C4-2B (cell line): Measurements from ENCODE around the gene VRTN.

Experiments used
- H3K27ac ChIP-seq: fragments of 450-650 bp; 2 replicates; pipeline ENCODE4 v1.5.1; 2017
- CTCF ChIP-seq: fragments of 450-650 bp; conservative IDR thresholded peaks from 2 replicates; pipeline ENCODE4 v1.5.1; 2017; ENCODE audit warnings: mild to moderate bottlenecking
- ZFX ChIP-seq: fragments of 450-650 bp; IDR thresholded peaks from 2 replicates; pipeline ENCODE4 v1.6.1; 2017

VRTN gene

DNA sequence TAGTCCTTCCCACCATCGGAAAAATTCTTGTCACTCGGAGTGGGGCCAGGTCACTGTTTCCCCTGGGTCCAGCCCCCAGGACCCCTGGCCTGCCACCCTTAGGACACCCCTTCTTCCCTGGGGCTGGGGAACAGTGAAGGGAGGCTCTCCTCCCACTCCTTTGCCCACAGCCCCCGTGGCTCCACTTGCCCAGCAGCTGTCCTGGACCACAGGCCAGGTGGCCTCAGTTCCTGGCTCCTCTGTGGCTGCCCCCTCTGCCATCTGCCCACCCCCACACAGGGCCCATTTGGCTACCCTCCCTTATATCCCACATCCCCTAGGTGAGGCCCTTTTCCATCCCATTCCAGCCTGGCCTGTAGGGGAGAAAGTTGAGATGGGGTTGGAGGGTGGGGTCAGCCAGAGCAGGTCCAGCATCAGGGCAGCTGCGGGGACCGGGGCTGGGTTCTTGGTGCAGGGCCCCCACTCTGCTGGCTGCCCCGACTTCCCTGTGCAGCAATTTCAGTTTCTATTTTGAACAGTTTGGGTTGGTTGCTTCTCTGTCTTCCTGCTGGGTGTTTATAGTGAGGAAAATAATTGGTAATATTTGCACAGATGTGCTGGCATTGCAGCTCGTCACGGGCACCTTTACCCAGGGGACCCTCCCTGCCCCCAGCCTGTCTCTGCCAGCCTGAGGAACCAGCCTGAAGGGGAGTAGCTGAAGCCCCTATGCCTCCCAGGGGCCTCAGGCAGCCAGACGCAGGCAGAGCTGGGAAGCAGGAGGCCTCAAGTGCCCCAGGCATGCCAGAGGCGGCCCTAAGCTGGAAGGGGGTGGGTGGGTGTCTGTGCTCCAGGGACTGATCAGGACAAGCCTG is 54.4 kb downstream of the VRTN start:
- H3K27ac ChIP-seq: no peak overlapping the region
- TF ChIP-seq ZFX (no peak), CTCF (no peak)

- TF ChIP-seq CTCF: no peak
- no peak for TF ChIP-seq ZFX
- no peak overlapping the region for H3K27ac ChIP-seq
Measured at GRCh38 chr14:74403619-74404417, 55.5 kb downstream of the VRTN start.

DNA sequence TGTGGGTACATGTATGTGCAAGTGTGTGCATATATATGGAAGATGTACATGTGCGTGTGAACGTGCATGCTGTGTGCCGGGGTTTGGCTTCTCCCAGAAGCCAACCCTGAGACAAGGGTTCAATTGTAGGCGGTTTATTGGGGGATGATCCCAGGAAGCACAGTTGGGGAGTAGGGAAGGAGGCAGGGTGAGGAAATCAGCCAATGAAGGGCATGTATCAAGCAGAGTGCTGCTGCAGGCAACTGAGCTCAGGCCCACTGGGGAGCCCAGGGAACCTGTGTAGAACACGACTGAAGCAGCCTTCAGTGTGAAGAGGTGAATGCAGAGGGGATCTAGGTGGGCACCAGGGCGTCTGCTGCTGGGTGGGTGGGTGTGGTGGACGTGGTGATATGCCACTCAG is 56.2 kb downstream of the VRTN start:
- TF ChIP-seq ZFX: no peak
- no peak for TF ChIP-seq CTCF

GRCh38 chr14:74405663-74406062 is 57.4 kb downstream of the VRTN start:
- no peak for TF ChIP-seq CTCF
- TF ChIP-seq ZFX: no peak
- no peak overlapping the region for H3K27ac ChIP-seq

More for the DNA sequence above, 56.2 kb downstream of the VRTN start:
- H3K27ac ChIP-seq: no peak overlapping the region

GRCh38 chr14:74407021-74407800 is 58.9 kb downstream of the VRTN start:
- H3K27ac ChIP-seq: no peak overlapping the region
- no peak for TF ChIP-seq CTCF
- TF ChIP-seq ZFX: no peak

GRCh38 chr14:74407801-74408154 is 59.5 kb downstream of the VRTN start:
- H3K27ac ChIP-seq: no peak overlapping the region
- TF ChIP-seq ZFX: no peak
- TF ChIP-seq CTCF: no peak
